Activated T-helper 1 cell treated with anti-CD3 and anti-CD28 coated beads, Interleukin-12 subunit alpha, Interleukin-12 subunit beta, Interleukin-2, Interleukin-4 antibody, amounts not matched to agents 30 ng/mL and 10 ng/mL and 1 ng/mL, durations not matched to agents 14 hours and 24 hours and 36 hours (primary cell): Measurements from ENCODE around the gene MAVS. TPM values are rescaled to one million over a fixed set of nuclear protein-coding genes. Genes with fewer than 3 reads are reported as not detected.
A peak's percentile ranks its signal among the peaks of the same experiment; 100 is the strongest.
"Not testable (repeated sequence)": the region's sequence is repeated elsewhere in the genome, so short reads cannot be mapped to it uniquely, and the experiment has no call there.

Source experiments
- DNase-seq: peaks from one replicate; pipeline ENCODE4 v3.0.0; 2021; ENCODE audit warnings: low spot score
- H3K27ac Mint-ChIP-seq: one replicate; pipeline ENCODE4 v1.8.0; 2021; ENCODE audit warnings: mild to moderate bottlenecking, mixed read lengths
- H3K27me3 Mint-ChIP-seq: one replicate; pipeline ENCODE4 v1.8.0; 2022; ENCODE audit warnings: mild to moderate bottlenecking, moderate library complexity, mixed read lengths; ENCODE audit not compliant: insufficient read depth
- H3K36me3 Mint-ChIP-seq: one replicate; pipeline ENCODE4 v1.8.0; 2021; ENCODE audit warnings: low read depth, mixed read lengths
- H3K4me1 Mint-ChIP-seq: one replicate; pipeline ENCODE4 v1.8.0; 2021; ENCODE audit warnings: low read depth, mixed read lengths
- H3K4me3 Mint-ChIP-seq: one replicate; pipeline ENCODE4 v1.8.0; 2021; ENCODE audit warnings: mild to moderate bottlenecking, moderate library complexity, mixed read lengths
- H3K9me3 Mint-ChIP-seq: one replicate; pipeline ENCODE4 v1.8.0; 2021; ENCODE audit warnings: mixed read lengths
- intact Hi-C: fragments of 100-400 bp; cut with micrococcal nuclease; formaldehyde crosslinking; loops from one replicate; pipeline ENCODE4 v1.15.1; 2024
- total RNA-seq: library from RNA; stranded (reverse); gene quantifications from 2 replicates; pipeline ENCODE4 v1.2.3, GENCODE V29; 2022

MAVS gene
- total RNA-seq, 1 donor from 2014 or later = 40.8 TPM

GRCh38 chr20:3865152-3865886 is 18.7 kb downstream of the MAVS start:
- H3K27ac Mint-ChIP-seq = no peak overlapping the region
- no peak for DNase-seq
- no peaks in the 10 kb centered on the region for H3K27me3 Mint-ChIP-seq
- no peaks in the 10 kb centered on the region for H3K4me1 Mint-ChIP-seq
- intact Hi-C loops = no loop called here
- peaks cover 6% of the 10 kb centered on the region for H3K9me3 Mint-ChIP-seq
- peaks cover 44% of the 10 kb centered on the region for H3K36me3 Mint-ChIP-seq
- H3K4me3 Mint-ChIP-seq = no peak overlapping the region

- H3K27ac Mint-ChIP-seq = no peak overlapping the region
- no peaks in the 10 kb centered on the region for H3K4me1 Mint-ChIP-seq
- intact Hi-C loops = no loop called here
- no peak for DNase-seq
- H3K9me3 Mint-ChIP-seq = peaks cover 6% of the 10 kb centered on the region
- no peaks in the 10 kb centered on the region for H3K27me3 Mint-ChIP-seq
- no peak overlapping the region for H3K4me3 Mint-ChIP-seq
- H3K36me3 Mint-ChIP-seq = peaks cover 44% of the 10 kb centered on the region
Observed at GRCh38 chr20:3865887-3866407, 19.3 kb downstream of the MAVS start.

DNA sequence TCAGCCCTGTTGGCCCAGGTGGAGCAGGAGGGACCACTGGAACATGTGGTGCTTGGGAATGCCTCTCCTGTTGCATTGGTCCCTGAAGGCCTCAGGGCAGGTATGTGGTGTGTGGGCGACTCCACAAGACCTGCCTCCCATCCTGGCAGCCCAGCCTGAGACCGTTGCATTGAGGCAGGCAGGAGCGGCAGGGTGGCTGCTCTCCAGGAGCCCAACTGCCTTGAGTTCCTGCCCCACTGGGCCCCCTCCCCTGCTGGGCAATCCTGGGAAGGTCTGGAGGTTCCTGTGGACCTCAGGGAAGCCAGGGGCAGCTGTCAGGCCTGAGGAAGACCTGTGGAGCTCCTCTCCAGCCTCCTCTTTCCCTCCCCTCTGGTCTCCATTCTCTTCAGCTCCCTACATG is 19.8 kb downstream of the MAVS start:
- peaks cover 39% of the 10 kb centered on the region for H3K36me3 Mint-ChIP-seq

DNA sequence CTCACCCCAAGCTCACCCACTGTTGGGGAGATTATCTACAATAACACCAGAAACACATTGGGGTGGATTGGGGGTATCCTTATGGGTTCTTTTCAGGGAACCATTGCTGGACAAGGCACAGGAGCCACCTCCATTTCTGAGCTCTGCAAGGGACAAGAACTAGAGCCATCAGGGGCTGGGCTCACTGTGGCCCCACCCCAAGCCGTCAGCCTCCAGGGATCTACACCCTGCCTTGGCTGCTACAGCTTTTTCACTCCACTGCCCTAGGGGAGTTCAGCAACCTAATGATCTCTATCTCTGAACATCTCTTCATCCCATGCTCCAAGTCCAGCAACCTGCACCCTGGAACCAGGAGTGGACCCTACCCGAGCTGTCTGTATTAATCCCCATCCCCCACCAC is 21.2 kb downstream of the MAVS start:
- Mint-ChIP-seq H3K9me3 (no peaks in the 10 kb centered on the region), H3K36me3 (peaks cover 33% of the 10 kb centered on the region), H3K27me3 (no peaks in the 10 kb centered on the region), H3K4me3 (no peak overlapping the region), H3K4me1 (no peaks in the 10 kb centered on the region), H3K27ac (no peak overlapping the region)
- DNase-seq = no peak
- intact Hi-C loops = no loop called here

More for the DNA sequence above, 19.8 kb downstream of the MAVS start:
- no peak for DNase-seq
- Mint-ChIP-seq H3K4me3 (no peak overlapping the region), H3K4me1 (no peaks in the 10 kb centered on the region), H3K27ac (no peak overlapping the region), H3K9me3 (peaks cover 6% of the 10 kb centered on the region), H3K27me3 (no peaks in the 10 kb centered on the region)
- intact Hi-C loops = no loop called here

DNA sequence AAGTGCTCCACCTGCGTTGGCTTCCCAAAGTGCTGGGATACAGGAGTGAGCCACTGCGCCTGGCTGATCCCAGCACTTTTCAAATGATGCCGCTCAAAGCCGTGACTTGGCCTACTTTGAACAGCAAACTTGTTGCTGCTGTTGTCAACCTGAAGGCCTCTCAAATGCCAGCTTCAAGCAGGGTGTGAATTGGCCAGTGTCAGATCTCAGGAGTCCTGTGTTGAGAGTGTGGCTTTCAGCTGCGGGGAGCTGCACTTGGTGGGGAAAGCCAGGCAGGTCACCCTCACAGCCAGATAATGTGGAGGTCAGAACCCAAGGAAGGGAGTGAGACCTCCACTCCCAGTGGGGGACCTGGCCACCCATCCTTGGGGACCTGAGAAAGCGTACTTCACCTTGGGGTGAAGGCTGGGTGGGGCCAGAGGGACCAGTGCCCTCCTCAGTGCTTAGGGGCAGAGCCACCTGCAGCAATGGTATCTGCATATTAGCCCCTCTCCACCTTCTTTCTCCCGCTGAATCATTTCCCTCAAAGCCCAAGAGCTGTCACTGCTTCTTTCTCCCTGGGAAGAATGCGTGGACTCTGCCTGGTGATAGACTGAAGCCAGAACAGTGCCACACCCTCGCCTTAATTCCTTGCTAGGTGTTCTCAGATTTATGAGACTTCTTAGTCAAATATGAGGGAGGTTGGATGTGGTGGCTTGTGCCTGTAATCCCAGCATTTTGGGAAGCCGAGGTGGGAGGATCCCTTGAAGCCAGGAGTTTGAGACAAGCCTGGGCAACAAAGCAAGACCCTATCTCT is 23.4 kb downstream of the MAVS start:
- no peaks in the 10 kb centered on the region for H3K27me3 Mint-ChIP-seq
- H3K27ac Mint-ChIP-seq = no peak overlapping the region
- H3K9me3 Mint-ChIP-seq = no peaks in the 10 kb centered on the region
- intact Hi-C loops = no loop called here
- no peak for DNase-seq
- no peak overlapping the region for H3K4me3 Mint-ChIP-seq
- peaks cover 30% of the 10 kb centered on the region for H3K36me3 Mint-ChIP-seq
- H3K4me1 Mint-ChIP-seq = no peaks in the 10 kb centered on the region

GRCh38 chr20:3871550-3872265 is 25.1 kb downstream of the MAVS start:
- Mint-ChIP-seq H3K27me3 (no peaks in the 10 kb centered on the region), H3K27ac (no peak overlapping the region), H3K9me3 (no peaks in the 10 kb centered on the region), H3K4me1 (peaks cover 5% of the 10 kb centered on the region), H3K4me3 (no peak overlapping the region), H3K36me3 (peaks cover 33% of the 10 kb centered on the region)
- DNase-seq = no peak
- intact Hi-C loops = no loop called here

GRCh38 chr20:3873507-3873906 is 26.9 kb downstream of the MAVS start:
- Mint-ChIP-seq H3K4me1 (peaks cover 5% of the 10 kb centered on the region), H3K27ac (no peak overlapping the region), H3K27me3 (no peaks in the 10 kb centered on the region), H3K9me3 (no peaks in the 10 kb centered on the region), H3K36me3 (peaks cover 29% of the 10 kb centered on the region), H3K4me3 (no peak overlapping the region)
- DNase-seq = no peak
- intact Hi-C loops = no loop called here

DNA sequence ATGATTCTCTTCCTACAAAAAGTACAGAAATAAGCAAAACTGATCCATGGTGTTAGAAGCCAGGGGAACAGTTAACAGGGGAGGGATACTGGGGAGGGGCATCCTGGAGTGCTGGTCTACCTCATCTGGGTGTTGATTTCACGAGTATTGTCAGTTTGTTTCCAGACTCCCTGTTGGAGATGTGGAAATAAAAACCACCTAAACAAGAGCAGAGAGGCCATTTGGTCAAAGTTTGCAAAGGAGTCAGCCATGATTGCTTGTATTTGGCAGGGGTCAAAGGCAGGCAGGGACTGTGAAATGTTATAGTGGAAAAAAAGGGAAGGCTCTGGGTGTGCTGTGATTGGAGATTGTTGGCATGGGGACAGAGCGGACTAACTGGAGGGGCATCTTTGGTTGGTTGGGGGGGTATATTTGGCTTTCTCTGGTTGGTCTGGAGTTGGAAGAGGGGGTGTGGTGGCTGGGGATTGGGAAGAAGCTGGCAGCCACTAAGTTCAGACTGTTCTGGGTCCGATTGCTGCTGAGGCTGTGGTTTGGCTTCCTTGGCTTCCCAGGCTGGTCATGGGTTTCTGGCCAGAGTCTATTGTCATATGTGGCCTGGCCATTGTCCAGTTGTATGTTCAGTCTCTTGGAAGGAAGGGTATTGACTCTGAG is 27.7 kb downstream of the MAVS start:
- H3K4me1 Mint-ChIP-seq = peaks cover 5% of the 10 kb centered on the region
- H3K27me3 Mint-ChIP-seq = no peaks in the 10 kb centered on the region
- peak overlapping the region; percentile 14 for H3K27ac Mint-ChIP-seq
- H3K9me3 Mint-ChIP-seq = no peaks in the 10 kb centered on the region
- intact Hi-C loops = no loop called here
- peaks cover 29% of the 10 kb centered on the region for H3K36me3 Mint-ChIP-seq
- DNase-seq = no peak
- no peak overlapping the region for H3K4me3 Mint-ChIP-seq

GRCh38 chr20:3875378-3875974 is 28.8 kb downstream of the MAVS start:
- H3K27me3 Mint-ChIP-seq = no peaks in the 10 kb centered on the region
- intact Hi-C loops = no loop called here
- no peaks in the 10 kb centered on the region for H3K9me3 Mint-ChIP-seq
- no peak overlapping the region for H3K27ac Mint-ChIP-seq
- no peak for DNase-seq
- H3K4me3 Mint-ChIP-seq = no peak overlapping the region
- peaks cover 5% of the 10 kb centered on the region for H3K4me1 Mint-ChIP-seq
- peaks cover 29% of the 10 kb centered on the region for H3K36me3 Mint-ChIP-seq

DNA sequence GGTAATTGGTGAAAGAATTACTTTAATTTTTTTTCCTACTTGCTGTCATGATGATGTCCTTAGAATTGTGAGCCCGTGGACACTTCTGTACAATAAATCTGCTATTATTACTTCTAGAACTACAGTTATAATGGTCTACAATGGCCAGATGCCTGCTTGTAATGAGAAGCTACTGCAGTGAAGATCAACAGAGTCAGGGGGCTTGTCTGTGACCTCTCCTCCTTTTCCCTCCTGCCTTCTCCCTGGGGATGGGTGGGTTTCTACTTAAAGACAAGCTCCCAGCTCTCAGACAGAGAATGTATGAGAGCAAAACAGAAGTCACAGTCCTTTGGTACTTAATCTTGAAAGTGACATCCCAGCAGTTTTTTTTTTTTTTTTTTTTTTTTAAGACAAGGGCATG is 29.4 kb downstream of the MAVS start:
- intact Hi-C loops = no loop called here
- H3K27ac Mint-ChIP-seq = no peak overlapping the region

DNA sequence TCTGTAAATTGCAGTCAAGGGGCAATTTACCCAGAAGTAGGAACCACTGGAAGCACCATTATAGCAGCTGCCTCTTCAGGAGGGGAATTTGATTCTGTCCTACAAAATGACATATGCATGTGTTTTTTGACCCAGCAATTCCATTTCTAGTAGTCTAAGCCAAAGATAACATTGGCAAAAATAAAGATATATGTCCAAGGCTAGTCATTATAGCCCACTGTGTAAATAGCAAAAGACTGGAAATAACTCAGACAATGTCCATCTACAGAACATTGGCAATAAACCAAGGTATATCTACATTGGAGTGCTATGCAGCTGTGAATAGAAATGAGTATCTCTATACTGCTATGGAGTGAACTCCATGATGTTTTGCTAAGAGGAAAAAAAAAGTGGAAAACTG is 30.0 kb downstream of the MAVS start:
- no peaks in the 10 kb centered on the region for H3K9me3 Mint-ChIP-seq
- DNase-seq = no peak
- H3K4me1 Mint-ChIP-seq = peaks cover 5% of the 10 kb centered on the region
- no peak overlapping the region for H3K4me3 Mint-ChIP-seq
- intact Hi-C loops = no loop called here
- H3K36me3 Mint-ChIP-seq = peaks cover 31% of the 10 kb centered on the region
- H3K27ac Mint-ChIP-seq = no peak overlapping the region
- no peaks in the 10 kb centered on the region for H3K27me3 Mint-ChIP-seq

More for the DNA sequence above, 29.4 kb downstream of the MAVS start:
- no peak for DNase-seq
- Mint-ChIP-seq H3K4me3 (no peak overlapping the region), H3K9me3 (no peaks in the 10 kb centered on the region), H3K36me3 (peaks cover 29% of the 10 kb centered on the region), H3K27me3 (no peaks in the 10 kb centered on the region), H3K4me1 (peaks cover 5% of the 10 kb centered on the region)

DNA sequence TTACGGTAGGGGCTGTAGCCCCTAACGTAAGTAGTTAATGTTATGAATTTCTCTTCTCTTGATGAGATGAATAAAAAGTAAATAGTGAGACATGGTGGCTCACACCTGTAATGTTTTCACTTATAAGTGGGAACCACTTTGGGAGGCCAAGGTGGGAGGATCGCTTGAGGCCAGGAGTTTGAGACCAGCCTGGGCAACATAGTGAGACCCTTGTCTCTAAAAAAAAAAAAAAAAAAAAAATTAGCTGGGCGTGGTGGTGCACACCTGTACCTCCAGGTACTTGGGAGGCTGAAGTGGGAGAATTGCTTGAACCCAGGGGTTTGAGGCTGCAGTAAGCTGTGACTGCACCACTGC is 32.3 kb downstream of the MAVS start:
- H3K27ac Mint-ChIP-seq, H3K4me1 Mint-ChIP-seq, H3K9me3 Mint-ChIP-seq, intact Hi-C loops, DNase-seq, H3K4me3 Mint-ChIP-seq, H3K27me3 Mint-ChIP-seq: not testable (repeated sequence)
- peaks cover 17% of the 10 kb centered on the region for H3K36me3 Mint-ChIP-seq
